AG09309 (cell line): ENCODE data around the gene COMMD10.

Experiments used
- DNase-seq: peaks from one replicate; pipeline ENCODE4 v3.0.0-alpha.2; 2010; ENCODE audit warnings: low read depth
- H3K4me3 ChIP-seq: 2 replicates; pipeline ENCODE4 v1.5.1; 2011; ENCODE audit warnings: mild to moderate bottlenecking, low read depth, low read length, moderate library complexity; ENCODE audit not compliant: control insufficient read depth
- CTCF ChIP-seq: IDR thresholded peaks from 2 replicates; pipeline ENCODE4 v1.5.1; 2011; ENCODE audit warnings: mild to moderate bottlenecking, low read depth, low read length, inconsistent platforms; ENCODE audit not compliant: insufficient read depth, control insufficient read depth; ENCODE audit errors: missing control alignments

The COMMD10 gene

GRCh38 chr5:116273448-116274242 lies 188.8 kb downstream of the COMMD10 start:
- no peak for TF ChIP-seq CTCF
- no peak overlapping the region for H3K4me3 ChIP-seq
- DNase-seq: no peak

GRCh38 chr5:116274251-116274650 lies 189.4 kb downstream of the COMMD10 start:
- no peak overlapping the region for H3K4me3 ChIP-seq
- DNase-seq: no peak
- TF ChIP-seq CTCF: no peak

DNA sequence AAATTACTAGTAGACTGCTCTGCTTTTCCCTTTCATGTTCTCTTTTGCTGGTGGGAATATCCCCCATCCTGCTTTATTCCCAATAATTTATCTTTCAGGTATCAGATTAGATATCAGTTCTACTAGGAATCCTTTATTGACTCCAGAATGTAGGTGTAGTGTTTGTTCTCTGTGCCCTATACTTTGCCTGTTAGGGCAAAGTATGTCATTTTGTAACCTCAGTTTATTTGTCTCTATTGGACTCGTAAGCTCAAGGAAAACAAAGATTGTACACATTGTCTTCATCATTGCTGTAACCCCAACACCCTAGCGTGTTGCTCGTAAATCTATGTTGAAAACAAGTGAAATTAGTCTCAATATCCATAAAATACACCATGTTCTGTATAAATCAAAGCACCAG lies 190.5 kb downstream of the COMMD10 start:
- no peak for TF ChIP-seq CTCF
- no peak for DNase-seq

GRCh38 chr5:116276952-116277351 lies 192.1 kb downstream of the COMMD10 start:
- H3K4me3 ChIP-seq: no peak overlapping the region
- no peak for DNase-seq
- no peak for TF ChIP-seq CTCF

More for the DNA sequence above, 190.5 kb downstream of the COMMD10 start:
- no peak overlapping the region for H3K4me3 ChIP-seq

GRCh38 chr5:116280149-116280803 lies 195.5 kb downstream of the COMMD10 start:
- TF ChIP-seq CTCF: no peak
- no peak for DNase-seq
- no peak overlapping the region for H3K4me3 ChIP-seq

- no peak for DNase-seq
- no peak overlapping the region for H3K4me3 ChIP-seq
- no peak for TF ChIP-seq CTCF
These were observed 196.5 kb downstream of the COMMD10 start for GRCh38 chr5:116281309-116281708.
